Erythroblast (primary cell): ENCODE results near the gene POLR1E.

Source experiments
- GATA1 ChIP-seq: IDR thresholded peaks from 2 replicates; pipeline ENCODE4 v1.6.1; 2011; ENCODE audit warnings: low read depth, mild to moderate bottlenecking, control low read depth, low read length, moderate library complexity
- POLR2A ChIP-seq: IDR thresholded peaks from 2 replicates; pipeline ENCODE4 v1.6.1; 2011; ENCODE audit warnings: mild to moderate bottlenecking, low read length

DNA sequence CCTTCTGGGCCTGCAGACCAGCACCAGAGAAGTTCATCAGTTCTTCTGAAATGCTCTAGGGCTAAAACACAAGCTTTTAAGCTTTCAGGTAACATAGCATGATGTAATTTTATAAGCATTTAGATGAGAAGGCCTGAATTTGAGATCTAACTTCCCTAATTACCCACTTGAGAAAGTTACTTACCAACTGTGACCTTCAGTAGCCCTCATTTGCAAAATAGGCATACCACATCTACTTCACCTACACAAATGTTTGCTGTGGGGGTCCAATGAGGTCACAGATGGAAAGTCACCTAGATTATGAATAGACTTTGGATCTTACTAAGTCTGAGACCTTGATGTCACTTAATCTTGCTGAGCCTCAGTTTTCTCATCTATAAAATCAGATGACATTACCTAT is 53.9 kb downstream of the POLR1E start:
- TF ChIP-seq POLR2A = no peak
- TF ChIP-seq GATA1 = no peak
